Liver (tissue), 3 donors: ENCODE results near the gene ZNF202.

Source experiments
- ATF3 ChIP-seq: IDR thresholded peaks from 2 replicates; pipeline ENCODE4 v1.6.1; 2016; ENCODE audit warnings: antibody characterized with exemption
- CTCF ChIP-seq: fragments of 150-350 bp; IDR thresholded peaks from 2 replicates; pipeline ENCODE4 v1.5.1; 2017; ENCODE audit warnings: improper control_type of control experiment, low read depth, low read length; ENCODE audit not compliant: missing input control
- RAD21 ChIP-seq, 2 donors: IDR thresholded peaks; 2 replicates each; pipeline ENCODE4 v1.6.1; 2016; ENCODE audit warnings: antibody characterized with exemption in 2 of 2, mild to moderate bottlenecking in 2 of 2
- REST ChIP-seq: IDR thresholded peaks from 2 replicates; pipeline ENCODE4 v1.6.1; 2016; ENCODE audit warnings: antibody characterized with exemption, mild to moderate bottlenecking
- TAF1 ChIP-seq: conservative IDR thresholded peaks from 2 replicates; pipeline ENCODE4 v1.6.1; 2016; ENCODE audit warnings: antibody characterized with exemption, mild to moderate bottlenecking
- YY1 ChIP-seq: IDR thresholded peaks from 2 replicates; pipeline ENCODE4 v1.6.1; 2016; ENCODE audit warnings: antibody characterized with exemption, mild to moderate bottlenecking
- donor health status: healthy.
- donor health status: healthy.

- no peak for TF ChIP-seq CTCF
- no peak for TF ChIP-seq YY1
- TF ChIP-seq TAF1 = no peak
- TF ChIP-seq ATF3 = no peak
- TF ChIP-seq RAD21 (IDR thresholded peaks at IDR 0.05) = no peak
- no peak for TF ChIP-seq REST
Observed at GRCh38 chr11:123738374-123738773, 3.1 kb downstream of the ZNF202 start.
